IPS-NIHi7 (cell line): ENCODE data around the gene ADGRL3.
"Not testable (repeated sequence)": the region's sequence is repeated elsewhere in the genome, so short reads cannot be mapped to it uniquely, and the experiment has no call there.

Experiments used
- DNase-seq: peaks from one replicate; pipeline ENCODE4 v3.0.0; 2012; ENCODE audit warnings: mixed read lengths; ENCODE audit errors: extremely low spot score

ADGRL3 gene

GRCh38 chr4:61812171-61812570, 612.0 kb downstream of the ADGRL3 start:
- DNase-seq = no peak

- DNase-seq = no peak
Measured at GRCh38 chr4:61817071-61817470, 616.9 kb downstream of the ADGRL3 start.

GRCh38 chr4:61820136-61820535, 620.0 kb downstream of the ADGRL3 start:
- no peak for DNase-seq

GRCh38 chr4:61824454-61824853, 624.3 kb downstream of the ADGRL3 start:
- DNase-seq = no peak

GRCh38 chr4:61827907-61828391, 627.8 kb downstream of the ADGRL3 start:
- no peak for DNase-seq

- no peak for DNase-seq
Measured at GRCh38 chr4:61828960-61829359, 628.8 kb downstream of the ADGRL3 start.

- DNase-seq = no peak
Measured at GRCh38 chr4:61831987-61832386, 631.9 kb downstream of the ADGRL3 start.

GRCh38 chr4:61837395-61837794, 637.3 kb downstream of the ADGRL3 start:
- no peak for DNase-seq

- no peak for DNase-seq
Measured at GRCh38 chr4:61838072-61838471, 637.9 kb downstream of the ADGRL3 start.

GRCh38 chr4:61841714-61842113, 641.6 kb downstream of the ADGRL3 start:
- DNase-seq = no peak

GRCh38 chr4:61851126-61851525, 651.0 kb downstream of the ADGRL3 start:
- DNase-seq = no peak

GRCh38 chr4:61852105-61852504, 652.0 kb downstream of the ADGRL3 start:
- DNase-seq = not testable (repeated sequence)

- no peak for DNase-seq
Measured at GRCh38 chr4:61853041-61853440, 652.9 kb downstream of the ADGRL3 start.

- no peak for DNase-seq
Measured at GRCh38 chr4:61860376-61860775, 660.2 kb downstream of the ADGRL3 start.

GRCh38 chr4:61864286-61864685, 664.2 kb downstream of the ADGRL3 start:
- DNase-seq = no peak

GRCh38 chr4:61866378-61867030, 666.4 kb downstream of the ADGRL3 start:
- no peak for DNase-seq

- no peak for DNase-seq
Measured at GRCh38 chr4:61872983-61873382, 672.9 kb downstream of the ADGRL3 start.

GRCh38 chr4:61877266-61877665, 677.1 kb downstream of the ADGRL3 start:
- no peak for DNase-seq

- DNase-seq = no peak
Measured at GRCh38 chr4:61877893-61878292, 677.8 kb downstream of the ADGRL3 start.

- DNase-seq = no peak
Measured at GRCh38 chr4:61882381-61882780, 682.3 kb downstream of the ADGRL3 start.

- DNase-seq = no peak
Measured at GRCh38 chr4:61886131-61886530, 686.0 kb downstream of the ADGRL3 start.

- DNase-seq = no peak
Measured at GRCh38 chr4:61889117-61889516, 689.0 kb downstream of the ADGRL3 start.

- DNase-seq = no peak
Measured at GRCh38 chr4:61890321-61890720, 690.2 kb downstream of the ADGRL3 start.

GRCh38 chr4:61891953-61892352, 691.8 kb downstream of the ADGRL3 start:
- no peak for DNase-seq
